BJ (cell line): ENCODE results near the gene SLC8A1. TPM values are rescaled to one million over a fixed set of nuclear protein-coding genes. Genes with fewer than 3 reads are reported as not detected.

Experiments used
- CTCF ChIA-PET: fragments of 350-600 bp; formaldehyde crosslinking; extraction: SDS; loops from one replicate; lab custom pipeline; 2021; ENCODE audit warnings: antibody characterized with exemption, inconsistent platforms; lab: Yijun Ruan, JAX
- POLR2A ChIA-PET: fragments of 300-600 bp; sonication (Branson Sonifier 250); formaldehyde crosslinking; extraction: SDS; loops from one replicate; lab custom pipeline; 2021; ENCODE audit warnings: antibody characterized with exemption; lab: Charles Lee
- DNase-seq: peaks from one replicate; pipeline ENCODE4 v3.0.0-alpha.2; 2011; ENCODE audit warnings: low read depth
- H3K27me3 ChIP-seq: 2 replicates; pipeline ENCODE4 v1.6.0; 2011; ENCODE audit warnings: low read length; ENCODE audit not compliant: control insufficient read depth, insufficient read depth
- H3K36me3 ChIP-seq: 2 replicates; pipeline ENCODE4 v1.5.1; 2011; ENCODE audit warnings: low read length; ENCODE audit not compliant: control insufficient read depth, insufficient read depth
- H3K4me3 ChIP-seq: 2 replicates; pipeline ENCODE4 v1.5.1; 2011; ENCODE audit warnings: low read depth, mild to moderate bottlenecking, control low read depth, low read length
- CTCF ChIP-seq: IDR thresholded peaks from 2 replicates; pipeline ENCODE4 v1.5.1; 2011; ENCODE audit warnings: low read depth, mild to moderate bottlenecking, control low read depth, inconsistent platforms, low read length, moderate library complexity; ENCODE audit not compliant: insufficient read depth
- polyA plus RNA-seq: library from polyadenylated mRNA; depleted of rRNA; stranded (reverse); fragments of >200 nt; gene quantifications from 2 replicates; pipeline ENCODE4 v1.2.3, GENCODE V29; 2011

Gene SLC8A1
- polyA plus RNA-seq, 1 experiment, result 18.5 TPM

GRCh38 chr2:40227210-40227609 is 224.7 kb downstream of the SLC8A1 start:
- CTCF ChIA-PET, result no interaction called here
- no peak for TF ChIP-seq CTCF

DNA sequence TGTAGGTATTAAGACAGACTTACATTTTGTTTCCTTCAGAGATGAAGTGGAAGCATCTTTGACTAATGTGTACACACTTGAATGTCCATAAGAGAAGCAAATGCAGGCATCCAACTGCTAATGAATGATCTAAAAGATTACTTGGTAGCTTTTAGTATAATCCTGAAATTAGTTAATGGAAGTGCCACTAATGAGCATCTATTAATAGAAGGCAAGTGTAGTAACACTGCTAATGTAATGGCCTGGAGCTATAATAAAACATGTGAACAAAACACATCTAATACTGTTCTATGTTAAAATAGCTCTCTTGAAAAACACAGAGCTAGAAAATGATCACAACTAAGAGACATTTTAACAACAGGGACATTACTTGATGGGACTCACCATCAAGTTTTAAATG is 225.3 kb downstream of the SLC8A1 start:
- Histone ChIP-seq H3K36me3 (no peaks in the 10 kb centered on the region), H3K4me3 (no peak overlapping the region), H3K27me3 (no peaks in the 10 kb centered on the region)
- no peak for TF ChIP-seq CTCF
- DNase-seq, result no peak
- POLR2A ChIA-PET, result interaction anchor here (0.7 kb wide), 1 partner anchor 19 kb away, joined by 3 read pairs; no protein-coding TSS in a partner anchor
- CTCF ChIA-PET, result no interaction called here

More at GRCh38 chr2:40227210-40227609, 224.7 kb downstream of the SLC8A1 start:
- DNase-seq, result no peak
- POLR2A ChIA-PET, result no interaction called here
- Histone ChIP-seq H3K27me3 (no peaks in the 10 kb centered on the region), H3K4me3 (no peak overlapping the region), H3K36me3 (no peaks in the 10 kb centered on the region)

GRCh38 chr2:40225670-40226210 is 226.2 kb downstream of the SLC8A1 start:
- Histone ChIP-seq H3K4me3 (no peak overlapping the region), H3K27me3 (no peaks in the 10 kb centered on the region), H3K36me3 (no peaks in the 10 kb centered on the region)
- ChIA-PET CTCF (no interaction called here), POLR2A (interaction anchor here (0.8 kb wide), 2 partner anchors 178 to 262 kb away, joined by 3 to 9 read pairs; no protein-coding TSS in a partner anchor)
- DNase-seq, result no peak
- no peak for TF ChIP-seq CTCF

GRCh38 chr2:40224318-40224717 is 227.6 kb downstream of the SLC8A1 start:
- Histone ChIP-seq H3K4me3 (no peak overlapping the region), H3K27me3 (no peaks in the 10 kb centered on the region), H3K36me3 (no peaks in the 10 kb centered on the region)
- no peak for DNase-seq
- ChIA-PET POLR2A (no interaction called here), CTCF (interaction anchor here (1.2 kb wide), 1 partner anchor 264 kb away, joined by 3 read pairs; no protein-coding TSS in a partner anchor)
- TF ChIP-seq CTCF, result no peak

DNA sequence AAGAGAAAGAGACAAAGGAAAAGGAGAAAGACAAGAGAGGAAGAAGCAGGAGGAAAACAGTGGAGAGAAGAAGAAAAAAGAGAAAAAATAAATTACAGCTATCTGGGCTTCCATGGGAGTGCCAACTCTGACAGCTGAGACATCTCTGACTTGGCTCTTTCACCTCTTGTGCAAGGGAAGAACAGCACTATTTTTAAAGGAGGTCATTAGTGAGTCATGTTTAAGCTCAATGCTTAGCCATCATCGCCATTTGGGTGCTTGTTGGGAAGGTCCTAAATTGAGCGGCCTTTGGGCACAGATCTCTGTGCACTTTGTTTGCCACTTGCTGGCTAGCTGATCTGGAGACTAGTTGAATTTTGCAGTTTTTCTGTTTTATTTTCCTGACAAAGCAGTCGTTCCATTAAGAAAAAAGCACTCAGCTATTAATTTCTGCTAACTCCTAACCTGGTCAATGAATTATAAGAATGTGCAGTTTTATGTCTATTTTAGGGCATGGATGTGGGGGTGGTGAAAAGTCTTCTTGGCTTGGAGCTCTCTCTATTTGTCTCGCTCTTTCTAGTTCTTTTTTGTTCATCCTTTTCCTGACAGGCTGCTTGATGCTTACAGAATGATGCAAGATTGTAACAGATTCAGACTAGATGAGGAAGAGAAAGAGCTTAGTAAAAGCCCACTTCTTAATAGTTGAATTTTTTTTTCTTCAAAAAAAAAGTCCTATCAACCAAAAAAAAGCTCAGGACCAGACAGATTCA is 231.5 kb downstream of the SLC8A1 start:
- TF ChIP-seq CTCF, result no peak
- Histone ChIP-seq H3K27me3 (no peaks in the 10 kb centered on the region), H3K4me3 (no peak overlapping the region), H3K36me3 (no peaks in the 10 kb centered on the region)
- POLR2A ChIA-PET, result interaction anchor here (0.5 to 0.7 kb wide), 4 partner anchors 11 to 188 kb away, joined by 3 to 9 read pairs (median 5); no protein-coding TSS in a partner anchor
- CTCF ChIA-PET, result interaction anchor here (0.6 to 0.7 kb wide), 4 partner anchors 107 to 1861 kb away, joined by 3 to 5 read pairs (median 3); no protein-coding TSS in a partner anchor
- no peak for DNase-seq
